GM19455 (cell line): ENCODE results near the gene SGIP1.
"Not testable (repeated sequence)": the region's sequence is repeated elsewhere in the genome, so short reads cannot be mapped to it uniquely, and the experiment has no call there.

Experiments used
- ATAC-seq: cut with Tn5 transposase; IDR thresholded peaks from one replicate; pipeline ENCODE4 v1.9.1; 2021; ENCODE audit not compliant: unreplicated experiment

SGIP1 gene

GRCh38 chr1:66552829-66553228 lies 18.9 kb downstream of the SGIP1 start:
- ATAC-seq: no peak

GRCh38 chr1:66553846-66554245 lies 19.9 kb downstream of the SGIP1 start:
- no peak for ATAC-seq

GRCh38 chr1:66556161-66556611 lies 22.2 kb downstream of the SGIP1 start:
- no peak for ATAC-seq

- no peak for ATAC-seq
These were observed 23.2 kb downstream of the SGIP1 start for GRCh38 chr1:66557157-66557556.

- no peak for ATAC-seq
These were observed 25.6 kb downstream of the SGIP1 start for GRCh38 chr1:66559517-66559916.

GRCh38 chr1:66562561-66562960 lies 28.6 kb downstream of the SGIP1 start:
- ATAC-seq: no peak

- no peak for ATAC-seq
These were observed 29.3 kb downstream of the SGIP1 start for GRCh38 chr1:66563094-66563800.

GRCh38 chr1:66563941-66564630 lies 30.1 kb downstream of the SGIP1 start:
- ATAC-seq: no peak

GRCh38 chr1:66570196-66570595 lies 36.2 kb downstream of the SGIP1 start:
- ATAC-seq: no peak

- no peak for ATAC-seq
These were observed 37.8 kb downstream of the SGIP1 start for GRCh38 chr1:66571789-66572188.

- no peak for ATAC-seq
These were observed 41.8 kb downstream of the SGIP1 start for GRCh38 chr1:66575739-66576138.

- no peak for ATAC-seq
These were observed 42.7 kb downstream of the SGIP1 start for GRCh38 chr1:66576645-66577044.

GRCh38 chr1:66578841-66579240 lies 44.9 kb downstream of the SGIP1 start:
- no peak for ATAC-seq

GRCh38 chr1:66580081-66580480 lies 46.1 kb downstream of the SGIP1 start:
- ATAC-seq: no peak

GRCh38 chr1:66583021-66583420 lies 49.1 kb downstream of the SGIP1 start:
- no peak for ATAC-seq

GRCh38 chr1:66585002-66585401 lies 51.0 kb downstream of the SGIP1 start:
- ATAC-seq: no peak

- ATAC-seq: no peak
These were observed 55.4 kb downstream of the SGIP1 start for GRCh38 chr1:66589326-66589725.

- ATAC-seq: not testable (repeated sequence)
These were observed 58.2 kb downstream of the SGIP1 start for GRCh38 chr1:66592106-66592507.

GRCh38 chr1:66596191-66596590 lies 62.2 kb downstream of the SGIP1 start:
- no peak for ATAC-seq

- ATAC-seq: no peak
These were observed 63.5 kb downstream of the SGIP1 start for GRCh38 chr1:66597500-66597899.

- ATAC-seq: no peak
These were observed 64.7 kb downstream of the SGIP1 start for GRCh38 chr1:66598670-66599069.

GRCh38 chr1:66599346-66599745 lies 65.4 kb downstream of the SGIP1 start:
- ATAC-seq: no peak
